ENCODE data around the gene TBC1D1.

Gene TBC1D1

GRCh38 chr4:37895271-37895670 lies 4.4 kb downstream of the TBC1D1 start:
- no peaks in the 10 kb centered on the region for H3K9me2 ChIP-seq (replicated peaks; ENCODE audit: control insufficient read depth, low read length)
- H3K36me3 ChIP-seq (ENCODE audit: control insufficient read depth, low read length) = no peaks in the 10 kb centered on the region
- TF ChIP-seq CTCF (IDR thresholded peaks at IDR 0.05; ENCODE audit: low read depth, low read length, poor library complexity, severe bottlenecking) (no peak), EZH2phosphoT487 (IDR thresholded peaks at IDR 0.05; ENCODE audit: borderline replicate concordance, low read length) (no peak)
- no peaks in the 10 kb centered on the region for H4K20me1 ChIP-seq (ENCODE audit: control insufficient read depth, insufficient read depth, low read depth, low read length)
- no peak overlapping the region for H3K4me2 ChIP-seq (ENCODE audit: low read length)
- no peak overlapping the region for H3K4me3 ChIP-seq (ENCODE audit: low read length)
- H3K9me3 ChIP-seq (ENCODE audit: control insufficient read depth, insufficient read depth, low read length) = no peaks in the 10 kb centered on the region
- peaks cover 40% of the 10 kb centered on the region for H3K79me2 ChIP-seq (ENCODE audit: control insufficient read depth, low read length)
- peaks cover 3% of the 10 kb centered on the region; the same call in 1 of the 2 replicates for H3K27me3 ChIP-seq (ENCODE audit: control insufficient read depth, low read length)
- peaks cover 22% of the 10 kb centered on the region for H3K4me1 ChIP-seq (ENCODE audit: control insufficient read depth, low read length)
- H3K27ac ChIP-seq (ENCODE audit: low read depth, low read length) = no peak overlapping the region
- no peaks in the 10 kb centered on the region; the same call in 1 of the 2 replicates for H3F3A ChIP-seq (ENCODE audit: control insufficient read depth, insufficient read depth)

- no peak overlapping the region for H3K4me3 ChIP-seq (ENCODE audit: low read length)
- no peaks in the 10 kb centered on the region for H3K9me2 ChIP-seq (replicated peaks; ENCODE audit: control insufficient read depth, low read length)
- peaks cover 40% of the 10 kb centered on the region for H3K79me2 ChIP-seq (ENCODE audit: control insufficient read depth, low read length)
- H3K27me3 ChIP-seq (ENCODE audit: control insufficient read depth, low read length) = no peaks in the 10 kb centered on the region
- no peak overlapping the region for H3K4me2 ChIP-seq (ENCODE audit: low read length)
- no peaks in the 10 kb centered on the region; the same call in 1 of the 2 replicates for H3F3A ChIP-seq (ENCODE audit: control insufficient read depth, insufficient read depth)
- no peaks in the 10 kb centered on the region for H3K36me3 ChIP-seq (ENCODE audit: control insufficient read depth, low read length)
- no peak overlapping the region for H3K27ac ChIP-seq (ENCODE audit: low read depth, low read length)
- no peaks in the 10 kb centered on the region for H3K9me3 ChIP-seq (ENCODE audit: control insufficient read depth, insufficient read depth, low read length)
- TF ChIP-seq CTCF (IDR thresholded peaks at IDR 0.05; ENCODE audit: low read depth, low read length, poor library complexity, severe bottlenecking) (no peak), EZH2phosphoT487 (IDR thresholded peaks at IDR 0.05; ENCODE audit: borderline replicate concordance, low read length) (no peak)
- peaks cover 19% of the 10 kb centered on the region for H3K4me1 ChIP-seq (ENCODE audit: control insufficient read depth, low read length)
- no peaks in the 10 kb centered on the region for H4K20me1 ChIP-seq (ENCODE audit: control insufficient read depth, insufficient read depth, low read depth, low read length)
Observed at GRCh38 chr4:37896206-37896860, 5.4 kb downstream of the TBC1D1 start.

GRCh38 chr4:37902212-37902611 lies 11.3 kb downstream of the TBC1D1 start:
- Histone ChIP-seq H3K9me2 (replicated peaks; ENCODE audit: control insufficient read depth, low read length) (no peaks in the 10 kb centered on the region), H3K79me2 (ENCODE audit: control insufficient read depth, low read length) (peaks cover 10% of the 10 kb centered on the region; the same call in 1 of the 2 replicates), H3F3A (ENCODE audit: control insufficient read depth, insufficient read depth) (no peaks in the 10 kb centered on the region; the same call in 1 of the 2 replicates), H3K4me2 (ENCODE audit: low read length) (no peak overlapping the region), H3K9me3 (ENCODE audit: control insufficient read depth, insufficient read depth, low read length) (no peaks in the 10 kb centered on the region), H3K27me3 (ENCODE audit: control insufficient read depth, low read length) (no peaks in the 10 kb centered on the region), H4K20me1 (ENCODE audit: control insufficient read depth, insufficient read depth, low read depth, low read length) (no peaks in the 10 kb centered on the region; the same call in 1 of the 2 replicates), H3K27ac (ENCODE audit: low read depth, low read length) (no peak overlapping the region), H3K36me3 (ENCODE audit: control insufficient read depth, low read length) (peaks cover 26% of the 10 kb centered on the region), H3K4me1 (ENCODE audit: control insufficient read depth, low read length) (no peaks in the 10 kb centered on the region), H3K4me3 (ENCODE audit: low read length) (no peak overlapping the region)
- TF ChIP-seq CTCF (IDR thresholded peaks at IDR 0.05; ENCODE audit: low read depth, low read length, poor library complexity, severe bottlenecking) (no peak), EZH2phosphoT487 (IDR thresholded peaks at IDR 0.05; ENCODE audit: borderline replicate concordance, low read length) (no peak)

All from DOHH2 (cell line).